AG08395 (cell line): ENCODE data around the gene KRTAP10-1.

ENCODE experiments used
- DNase-seq: peaks from one replicate; pipeline ENCODE4 v3.0.0; 2012; ENCODE audit warnings: mixed read lengths, low spot score

The KRTAP10-1 gene

GRCh38 chr21:44502171-44502958, 37.6 kb downstream of the KRTAP10-1 start:
- no peak for DNase-seq

GRCh38 chr21:44500111-44500510, 39.9 kb downstream of the KRTAP10-1 start:
- DNase-seq = no peak

- DNase-seq = no peak
Measured at GRCh38 chr21:44499631-44500030, 40.4 kb downstream of the KRTAP10-1 start.

- DNase-seq = no peak
Measured at GRCh38 chr21:44499211-44499560, 40.8 kb downstream of the KRTAP10-1 start.

- no peak for DNase-seq
Measured at GRCh38 chr21:44498280-44499210, 41.5 kb downstream of the KRTAP10-1 start.

GRCh38 chr21:44497703-44498126, 42.3 kb downstream of the KRTAP10-1 start:
- DNase-seq = no peak

- no peak for DNase-seq
Measured at GRCh38 chr21:44496564-44497550, 43.1 kb downstream of the KRTAP10-1 start.

GRCh38 chr21:44495611-44496563, 44.1 kb downstream of the KRTAP10-1 start:
- DNase-seq = no peak

GRCh38 chr21:44494956-44495355, 45.0 kb downstream of the KRTAP10-1 start:
- DNase-seq = no peak

- no peak for DNase-seq
Measured at GRCh38 chr21:44494418-44494817, 45.6 kb downstream of the KRTAP10-1 start.

GRCh38 chr21:44492567-44493385, 47.2 kb downstream of the KRTAP10-1 start:
- no peak for DNase-seq

GRCh38 chr21:44490816-44491215, 49.2 kb downstream of the KRTAP10-1 start:
- no peak for DNase-seq

- no peak for DNase-seq
Measured at GRCh38 chr21:44490405-44490804, 49.6 kb downstream of the KRTAP10-1 start.

GRCh38 chr21:44489962-44490361, 50.0 kb downstream of the KRTAP10-1 start:
- DNase-seq = no peak
